H1 (cell line): ENCODE data around the gene HDAC7. TPM values are rescaled to one million over a fixed set of nuclear protein-coding genes. Genes with fewer than 3 reads are reported as not detected.

Source experiments
- CTCF ChIA-PET: fragments of 300-600 bp; sonication (Branson Sonifier 250); formaldehyde crosslinking; loops from one replicate; lab custom pipeline; 2021; ENCODE audit not compliant: partially characterized antibody; lab: Charles Lee
- POLR2A ChIA-PET: fragments of 300-600 bp; sonication (Branson Sonifier 250); formaldehyde crosslinking; loops from one replicate; lab custom pipeline; 2021; ENCODE audit warnings: inconsistent platforms; ENCODE audit not compliant: partially characterized antibody; lab: Charles Lee
- DNase-seq, 2 experiments: peaks; one replicate each; pipeline versions ENCODE4 v3.0.0 to v3.0.0-alpha.2; 2010 to 2022; ENCODE audit warnings: low spot score in 2 of 2, low read depth in 1 of 2, mixed read lengths in 1 of 2
- FAIRE-seq: peaks from 2 replicates; lab custom pipeline; 2011; peaks lifted over from hg19 to GRCh38; lab: Jason Lieb, UNC
- H2AFZ ChIP-seq: 2 replicates; pipeline ENCODE4 v1.8.1; 2012; ENCODE audit warnings: low read length, inconsistent platforms
- H2AK5ac ChIP-seq: 2 replicates; pipeline ENCODE4 v1.6.1; 2013; ENCODE audit warnings: low read depth, low read length
- H2BK120ac ChIP-seq: replicated peaks from 2 replicates; pipeline ENCODE3; 2013; ENCODE audit warnings: low read depth, low read length, inconsistent platforms
- H2BK12ac ChIP-seq: 2 replicates; pipeline ENCODE4 v1.6.1; 2013; ENCODE audit warnings: low read depth, low read length
- H2BK15ac ChIP-seq: 2 replicates; pipeline ENCODE4 v1.6.1; 2013; ENCODE audit warnings: low read length
- H2BK20ac ChIP-seq: 2 replicates; pipeline ENCODE4 v1.6.1; 2013; ENCODE audit warnings: low read length
- H2BK5ac ChIP-seq: 2 replicates; pipeline ENCODE4 v1.6.1; 2013; ENCODE audit warnings: low read depth, low read length
- H3K14ac ChIP-seq: 2 replicates; pipeline ENCODE4 v1.6.1; 2013; ENCODE audit warnings: inconsistent platforms; ENCODE audit not compliant: insufficient read length
- H3K18ac ChIP-seq: 2 replicates; pipeline ENCODE4 v1.6.1; 2013; ENCODE audit warnings: low read length; ENCODE audit errors: extremely low read depth
- H3K23ac ChIP-seq: 2 replicates; pipeline ENCODE4 v1.6.1; 2013; ENCODE audit warnings: inconsistent platforms; ENCODE audit not compliant: insufficient read length
- H3K23me2 ChIP-seq: 2 replicates; pipeline ENCODE4 v1.6.1; 2013; ENCODE audit warnings: low read depth, low read length
- H3K27ac ChIP-seq: 2 replicates; pipeline ENCODE4 v1.6.1; 2011; ENCODE audit warnings: low read depth, low read length, inconsistent platforms
- H3K27me3 ChIP-seq, 4 experiments: replicated peaks in 1 of 4; 1 replicate in 1 of 4; 2 replicates in 3 of 4; pipeline versions ENCODE4 v1.6.1 to v1.8.1; 2011 to 2013; ENCODE audit warnings: low read length in 3 of 4, mild to moderate bottlenecking in 3 of 4, inconsistent platforms in 2 of 4, mixed read lengths in 2 of 4, moderate library complexity in 1 of 4; ENCODE audit not compliant: control insufficient read depth in 3 of 4, insufficient read depth in 3 of 4; ENCODE audit errors: extremely low read depth in 1 of 4
- H3K36me3 ChIP-seq, 4 experiments: 2 replicates each; pipeline versions ENCODE4 v1.6.1 to v1.8.1; 2011 to 2013; ENCODE audit warnings: mild to moderate bottlenecking in 4 of 4, low read length in 3 of 4, moderate library complexity in 2 of 4, control low read depth in 1 of 4, inconsistent platforms in 1 of 4; ENCODE audit not compliant: insufficient read depth in 4 of 4, control insufficient read depth in 2 of 4
- H3K4ac ChIP-seq: replicated peaks from 2 replicates; pipeline ENCODE3; 2013; ENCODE audit warnings: low read length, low read depth, mixed read lengths, inconsistent platforms; ENCODE audit not compliant: insufficient read length
- H3K4me1 ChIP-seq, 4 experiments: replicated peaks in 1 of 4; 1 replicate in 1 of 4; 2 replicates in 3 of 4; pipeline versions ENCODE4 v1.6.1 to v1.8.1; 2011 to 2013; ENCODE audit warnings: low read length in 3 of 4, inconsistent platforms in 2 of 4, mixed read lengths in 1 of 4; ENCODE audit not compliant: insufficient read depth in 4 of 4, control insufficient read depth in 3 of 4
- H3K4me2 ChIP-seq, 2 experiments: 2 replicates each; pipeline versions ENCODE4 v1.6.1 to v1.8.1; 2011 to 2013; ENCODE audit warnings: low read depth in 2 of 2, low read length in 2 of 2, control low read depth in 1 of 2, inconsistent platforms in 1 of 2, mild to moderate bottlenecking in 1 of 2; ENCODE audit not compliant: insufficient read depth in 1 of 2
- H3K4me3 ChIP-seq, 4 experiments: fragments of 200-600, 300-600 bp in 1 of 4; sonication (generic), shearing (Covaris generic), sonication (Bioruptor Twin) in 1 of 4; 2 replicates each; pipeline versions ENCODE4 v1.5.1 to v1.8.1; 2011 to 2016; ENCODE audit warnings: low read length in 4 of 4, low read depth in 3 of 4, control low read depth in 2 of 4, inconsistent platforms in 2 of 4, mild to moderate bottlenecking in 2 of 4, mixed read lengths in 1 of 4, moderate library complexity in 1 of 4; ENCODE audit not compliant: insufficient read depth in 2 of 4; ENCODE audit errors: extremely low read depth in 1 of 4
- H3K56ac ChIP-seq: replicated peaks from 2 replicates; pipeline ENCODE3; 2013; ENCODE audit warnings: low read depth, mild to moderate bottlenecking, mixed read lengths, low read length, inconsistent platforms; ENCODE audit not compliant: insufficient read length
- H3K79me1 ChIP-seq: 2 replicates; pipeline ENCODE4 v1.6.1; 2013; ENCODE audit warnings: low read depth, low read length, control low read depth
- H3K79me2 ChIP-seq, 2 experiments: 2 replicates each; pipeline versions ENCODE4 v1.6.1 to v1.8.1; 2012 to 2013; ENCODE audit warnings: low read length in 2 of 2, mild to moderate bottlenecking in 2 of 2, inconsistent platforms in 1 of 2; ENCODE audit not compliant: insufficient read depth in 2 of 2, control insufficient read depth in 1 of 2
- H3K9ac ChIP-seq, 4 experiments: replicated peaks in 1 of 4; 1 replicate in 1 of 4; 2 replicates in 3 of 4; pipeline versions ENCODE4 v1.6.1 to v1.8.1; 2011 to 2013; ENCODE audit warnings: low read depth in 3 of 4, low read length in 3 of 4, control low read depth in 2 of 4, mild to moderate bottlenecking in 2 of 4, moderate library complexity in 2 of 4, inconsistent platforms in 1 of 4; ENCODE audit errors: extremely low read depth in 1 of 4
- H3K9me3 ChIP-seq, 2 experiments: 2 replicates each; pipeline versions ENCODE4 v1.6.1 to v1.8.1; 2012 to 2013; ENCODE audit warnings: mild to moderate bottlenecking in 2 of 2, moderate library complexity in 2 of 2, control low read depth in 1 of 2, inconsistent platforms in 1 of 2, low read depth in 1 of 2, low read length in 1 of 2, mixed read lengths in 1 of 2; ENCODE audit not compliant: insufficient read depth in 2 of 2
- H4K20me1 ChIP-seq, 2 experiments: replicated peaks in 1 of 2; 2 replicates each; pipeline versions ENCODE3 to v1.8.1; 2011 to 2013; ENCODE audit warnings: inconsistent platforms in 2 of 2, low read length in 2 of 2, mild to moderate bottlenecking in 1 of 2; ENCODE audit not compliant: insufficient read depth in 2 of 2, control insufficient read depth in 1 of 2
- H4K5ac ChIP-seq: 2 replicates; pipeline ENCODE4 v1.6.1; 2013; ENCODE audit warnings: low read length, low read depth, mixed read lengths, inconsistent platforms; ENCODE audit not compliant: insufficient read length
- H4K8ac ChIP-seq: 2 replicates; pipeline ENCODE4 v1.8.0; 2013; ENCODE audit warnings: mild to moderate bottlenecking, moderate library complexity, low read length, inconsistent platforms; ENCODE audit not compliant: insufficient read depth; ENCODE audit errors: extremely low read depth
- H4K91ac ChIP-seq: replicated peaks from 2 replicates; pipeline ENCODE3; 2013; ENCODE audit warnings: low read length, mixed read lengths, inconsistent platforms; ENCODE audit not compliant: insufficient read length
- CREB1 ChIP-seq: IDR thresholded peaks from 2 replicates; pipeline ENCODE4 v1.6.1; 2012; ENCODE audit warnings: inconsistent platforms
- EZH2 ChIP-seq: fragments of 200-600 bp; sonication (generic); IDR thresholded peaks from 2 replicates; pipeline ENCODE4 v1.7.1; 2012; ENCODE audit warnings: low read depth, mild to moderate bottlenecking, moderate library complexity, low read length, inconsistent platforms; ENCODE audit not compliant: severe bottlenecking
- GTF2F1 ChIP-seq: IDR thresholded peaks from 2 replicates; pipeline ENCODE4 v1.6.1; 2012; ENCODE audit warnings: low read depth, low read length, improper control_type of control experiment, borderline replicate concordance
- HDAC6 ChIP-seq: IDR thresholded peaks from one replicate; pipeline ENCODE4 v1.7.1; 2012; ENCODE audit warnings: low read depth, mild to moderate bottlenecking, inconsistent platforms, low read length, moderate library complexity
- KDM4A ChIP-seq: IDR thresholded peaks from one replicate; pipeline ENCODE4 v1.7.1; 2012; ENCODE audit warnings: low read depth, mild to moderate bottlenecking, moderate library complexity, low read length, inconsistent platforms; ENCODE audit not compliant: severe bottlenecking
- MAFK ChIP-seq: IDR thresholded peaks from 2 replicates; pipeline ENCODE4 v1.6.1; 2012; ENCODE audit warnings: low read depth, mild to moderate bottlenecking, improper control_type of control experiment, low read length
- NRF1 ChIP-seq: IDR thresholded peaks from 2 replicates; pipeline ENCODE4 v1.6.1; 2011; ENCODE audit warnings: mild to moderate bottlenecking, low read depth, low read length, improper control_type of control experiment
- POLR2A ChIP-seq, 2 experiments: IDR thresholded peaks; 1 replicate in 1 of 2; 2 replicates in 1 of 2; pipeline ENCODE4 v1.6.1; 2011; ENCODE audit warnings: low read depth in 2 of 2, low read length in 2 of 2, mild to moderate bottlenecking in 2 of 2; ENCODE audit errors: control extremely low read depth in 1 of 2
- POLR2AphosphoS5 ChIP-seq: IDR thresholded peaks from 2 replicates; pipeline ENCODE4 v1.6.1; 2011; ENCODE audit warnings: low read depth, low read length
- SIX5 ChIP-seq: IDR thresholded peaks from 2 replicates; pipeline ENCODE4 v1.6.1; 2011; ENCODE audit warnings: mild to moderate bottlenecking, low read depth, low read length
- SP2 ChIP-seq: IDR thresholded peaks from 2 replicates; pipeline ENCODE4 v1.6.1; 2012; ENCODE audit warnings: mild to moderate bottlenecking, low read length, inconsistent platforms
- TCF12 ChIP-seq: IDR thresholded peaks from 2 replicates; pipeline ENCODE4 v1.6.1; 2011; ENCODE audit warnings: low read depth, mild to moderate bottlenecking, low read length
- WGBS, 2 experiments: shearing (Covaris generic) in 1 of 2; methylation state at CpG; one replicate each; pipeline versions ENCODE4 v1.1.6 to v1.1.7; 2013 to 2015; ENCODE audit warnings: low lambda C conversion rate in 2 of 2, mixed read lengths in 2 of 2, inconsistent platforms in 1 of 2, low coverage in 1 of 2, missing lambda C conversion rate in 1 of 2; ENCODE audit not compliant: insufficient replicate concordance in 2 of 2, insufficient coverage in 1 of 2, insufficient read length in 1 of 2; ENCODE audit errors: extremely low coverage in 1 of 2, missing lambda C conversion rate in 1 of 2; 5-methylcytosine and 5-hydroxymethylcytosine counted together
- polyA plus RNA-seq, 7 experiments: library from polyadenylated mRNA; depleted of rRNA in 3 of 7; stranded (reverse) in 5 of 7; unstranded in 2 of 7; fragments of >200 nt in 5 of 7; fragments of 200-250 nt in 2 of 7; gene quantifications; 1 replicate in 5 of 7; 2 replicates in 1 of 7; 4 replicates in 1 of 7; pipeline versions ENCODE4 v1.2.1 to v1.2.3, GENCODE V29; 2011 to 2013; ENCODE audit warnings: missing spikeins in 2 of 7, mixed read lengths in 2 of 7
- total RNA-seq: library from RNA; stranded (reverse); fragmentation: NEBNext Ultra II Directional; extraction: Animal tissue kit (Norgen Biotek cat#: 25700); gene quantifications from 2 replicates; pipeline ENCODE4 v1.2.1, GENCODE V29; 2021
- TF ChIP-seq, protein P1 (sequence below): IDR thresholded peaks from 2 replicates; pipeline ENCODE4 v1.6.1; 2011; ENCODE audit warnings: low read depth, mild to moderate bottlenecking, low read length; ENCODE audit not compliant: insufficient read depth

The HDAC7 gene
- total and polyA plus RNA-seq, 2 of the 8 experiments (the other 6 are each of a cell fraction or from before 2014, with no cell fraction given), result 25.5 to 84.9 TPM

DNA sequence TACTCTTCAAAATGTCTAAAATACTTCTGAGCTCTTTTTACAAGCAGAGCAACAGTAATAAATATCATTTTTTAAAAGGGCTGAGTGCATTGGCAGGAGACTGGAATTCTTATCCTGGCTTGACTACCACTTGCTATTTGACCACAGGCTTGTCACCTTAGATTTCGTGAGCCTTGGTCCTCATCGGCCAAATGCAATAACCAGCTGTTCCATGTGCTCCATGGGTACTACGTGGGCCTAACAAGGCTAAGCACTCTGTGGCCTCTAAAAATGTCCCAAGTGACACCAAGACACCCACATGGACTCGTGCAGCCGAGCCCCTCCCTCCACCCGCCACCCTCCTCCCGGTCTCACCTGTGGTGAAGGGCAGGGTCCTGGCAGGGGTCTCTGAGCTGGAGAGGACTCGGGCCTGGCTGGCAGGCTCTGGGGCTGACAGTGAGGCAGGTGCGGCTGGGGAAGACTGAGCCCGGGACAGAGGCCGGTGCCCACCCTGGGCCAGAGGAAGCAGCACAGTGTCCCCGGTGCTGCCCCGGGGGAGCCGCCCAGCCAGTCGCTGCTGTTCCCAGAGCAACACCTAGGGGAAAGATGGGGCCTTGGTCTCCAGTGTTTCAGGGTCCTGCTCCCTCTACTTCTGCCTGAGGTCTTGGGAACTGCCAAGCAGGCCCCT is 26.6 kb downstream of the HDAC7 start:
- Histone ChIP-seq H3K79me2 (no peaks in the 10 kb centered on the region), H3K79me1 (0 out of 2 replicates have a peak, but pooled peaks cover 2% of the 10 kb centered on the region), H4K91ac (no peak overlapping the region), H3K4ac (no peak overlapping the region), H2BK12ac (no peak overlapping the region), H3K36me3 (peaks cover 11 to 52% (median 33%) of the 10 kb centered on the region in 4 experiments; a peak in 7 of 8 replicates), H4K20me1 (peaks cover 2 to 3% of the 10 kb centered on the region in 2 experiments), H3K4me1 (peaks cover 0 to 4% (median under 1%) of the 10 kb centered on the region in 4 experiments; a peak in 3 of 7 replicates), H2BK15ac (no peak overlapping the region), H3K9ac (no peak overlapping the region), H3K9me3 (no peaks in the 10 kb centered on the region), H4K8ac (no peak overlapping the region), H3K27ac (no peak overlapping the region), H3K18ac (no peak overlapping the region), H2BK20ac (no peak overlapping the region), H2BK120ac (no peak overlapping the region), H3K14ac (no peak overlapping the region), H3K27me3 (no peaks in the 10 kb centered on the region), H3K56ac (no peak overlapping the region), H3K23me2 (no peaks in the 10 kb centered on the region), H2AK5ac (no peak overlapping the region), H2AFZ (no peak overlapping the region), H4K5ac (no peak overlapping the region), H3K4me2 (no peak overlapping the region), H3K4me3 (no peak overlapping the region), H2BK5ac (no peak overlapping the region), H3K23ac (no peak overlapping the region)
- DNase-seq, result no peak
- ChIA-PET POLR2A (interaction anchor here (1.2 kb wide), 1 partner anchor 37 kb away, joined by 3 read pairs; no protein-coding TSS in a partner anchor), CTCF (interaction anchor here (1.1 to 58.8 kb wide), 8 partner anchors 12 to 77 kb away, joined by 3 to 2442 read pairs (median 10); partner anchors contain the start of genes ENDOU, RAPGEF3 and RPAP3)
- no peak for FAIRE-seq
- WGBS, 2 experiments, result 97% methylated on average over 14 of the region's 15 CpGs; no CpG with 5 or more reads in 1 of the 2 experiments
- TF ChIP-seq POLR2A (IDR thresholded peaks at IDR 0.05; ENCODE audit: control extremely low read depth in 1 of 2, low read depth in 2 of 2, low read length in 2 of 2), result no peak
- TF ChIP-seq MAFK, result no peak
- no peak for TF ChIP-seq NRF1
- TF ChIP-seq, protein P1, sequence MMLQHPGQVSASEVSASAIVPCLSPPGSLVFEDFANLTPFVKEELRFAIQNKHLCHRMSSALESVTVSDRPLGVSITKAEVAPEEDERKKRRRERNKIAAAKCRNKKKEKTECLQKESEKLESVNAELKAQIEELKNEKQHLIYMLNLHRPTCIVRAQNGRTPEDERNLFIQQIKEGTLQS, result no peak
- no peak for TF ChIP-seq SIX5
- TF ChIP-seq KDM4A, result no peak
- no peak for TF ChIP-seq HDAC6
- no peak for TF ChIP-seq EZH2
- TF ChIP-seq GTF2F1, result no peak
- no peak for TF ChIP-seq TCF12
- no peak for TF ChIP-seq POLR2AphosphoS5
- TF ChIP-seq CREB1, result no peak
- no peak for TF ChIP-seq SP2
